ENCODE results near the gene SLC9A1.

The SLC9A1 gene

DNA sequence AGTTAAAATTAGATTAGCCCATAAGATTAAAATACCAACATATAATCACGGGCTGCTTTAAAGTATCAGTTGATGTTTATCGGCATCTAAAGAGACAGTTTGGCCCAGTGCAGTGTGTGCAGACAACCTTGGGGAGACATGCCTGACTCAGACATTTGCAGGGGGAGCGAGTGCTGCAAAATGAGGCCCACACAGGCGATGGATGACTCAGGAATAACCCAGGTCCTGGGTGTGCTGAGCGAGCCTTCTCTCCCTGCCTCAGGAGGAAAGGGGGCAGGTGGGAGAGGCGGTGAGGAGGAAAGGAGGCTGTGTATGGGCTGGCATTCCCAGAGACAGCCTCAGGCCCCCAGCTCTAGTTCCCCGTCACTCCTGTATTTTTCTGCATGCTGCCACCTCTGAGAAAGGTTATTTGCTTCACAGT is 9.0 kb downstream of the SLC9A1 start:
- Mint-ChIP-seq H3K9me3 (no peaks in the 10 kb centered on the region), H3K4me1 (ENCODE audit: low read depth) (peaks cover 21% of the 10 kb centered on the region), H3K4me3 (no peak overlapping the region), H3K36me3 (ENCODE audit: low read depth) (peaks cover 12% of the 10 kb centered on the region), H3K27me3 (ENCODE audit: low read depth) (no peaks in the 10 kb centered on the region), H3K27ac (no peak overlapping the region)
- DNase-seq (ENCODE audit: low spot score): no peak

- H3K27ac Mint-ChIP-seq: no peak overlapping the region
- H3K4me1 Mint-ChIP-seq (ENCODE audit: low read depth): peaks cover 18% of the 10 kb centered on the region
- no peak for DNase-seq (ENCODE audit: low spot score)
- no peaks in the 10 kb centered on the region for H3K9me3 Mint-ChIP-seq
- no peak overlapping the region for H3K4me3 Mint-ChIP-seq
- H3K27me3 Mint-ChIP-seq (ENCODE audit: low read depth): no peaks in the 10 kb centered on the region
- peaks cover 12% of the 10 kb centered on the region for H3K36me3 Mint-ChIP-seq (ENCODE audit: low read depth)
These were observed 9.8 kb downstream of the SLC9A1 start for GRCh38 chr1:27144920-27145661.

DNA sequence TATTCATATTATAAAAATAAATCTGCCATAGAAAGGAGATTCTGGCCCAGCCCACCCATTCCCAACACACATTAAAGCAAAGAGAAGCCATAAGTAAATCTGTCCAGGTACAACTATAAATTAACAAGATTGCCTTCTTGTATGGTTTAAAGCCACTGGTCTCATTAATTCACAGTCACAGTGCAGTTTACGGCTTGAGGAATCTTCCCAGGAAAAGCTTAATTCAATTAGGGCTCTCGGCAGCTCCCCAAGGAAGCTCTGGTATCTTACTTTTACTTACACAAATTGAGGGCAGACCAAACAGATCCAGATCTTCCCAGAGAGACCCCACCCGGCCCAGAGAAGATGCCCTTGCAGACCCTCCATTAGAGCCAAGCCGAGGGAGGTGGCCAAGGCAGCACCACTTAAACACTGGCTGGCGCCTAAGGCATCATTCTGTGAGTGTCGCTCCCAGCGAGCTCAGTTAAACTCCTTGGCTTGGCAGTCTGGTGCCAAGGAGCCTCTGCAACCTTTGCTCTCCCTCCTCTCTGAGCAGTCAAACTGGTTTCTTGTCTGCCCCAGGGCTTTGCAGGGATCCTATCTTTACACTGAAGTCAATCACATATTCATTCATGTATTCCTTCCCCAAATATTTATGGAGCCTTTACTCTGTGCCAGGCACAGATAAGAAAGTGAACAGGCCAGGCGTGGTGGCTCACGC is 10.7 kb downstream of the SLC9A1 start:
- Mint-ChIP-seq H3K36me3 (ENCODE audit: low read depth) (peaks cover 12% of the 10 kb centered on the region), H3K4me1 (ENCODE audit: low read depth) (peaks cover 15% of the 10 kb centered on the region), H3K9me3 (no peaks in the 10 kb centered on the region), H3K4me3 (no peak overlapping the region), H3K27ac (no peak overlapping the region), H3K27me3 (ENCODE audit: low read depth) (no peaks in the 10 kb centered on the region)
- DNase-seq (ENCODE audit: low spot score): no peak

DNA sequence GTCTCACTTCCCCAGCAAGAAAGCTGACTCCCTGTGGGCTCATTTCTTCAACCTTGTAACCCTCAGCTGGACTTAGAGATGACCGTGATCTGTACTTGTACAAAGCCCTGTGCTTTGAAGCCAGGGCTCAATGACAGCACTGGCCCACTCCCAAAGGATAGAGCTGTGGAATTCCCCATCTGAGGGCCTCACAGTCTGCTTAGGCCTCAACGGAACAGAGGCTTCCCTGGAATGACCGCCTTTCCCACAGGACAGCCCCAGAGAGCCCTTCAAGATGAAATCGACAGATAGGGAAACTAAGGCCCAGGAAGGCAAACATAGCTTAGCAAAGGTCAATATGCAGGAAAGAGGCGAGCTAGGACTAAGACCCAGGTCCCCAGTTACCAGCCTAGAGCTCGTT is 11.5 kb downstream of the SLC9A1 start:
- no peak for DNase-seq (ENCODE audit: low spot score)
- H3K4me3 Mint-ChIP-seq: no peak overlapping the region
- peaks cover 17% of the 10 kb centered on the region for H3K4me1 Mint-ChIP-seq (ENCODE audit: low read depth)
- peaks cover 12% of the 10 kb centered on the region for H3K36me3 Mint-ChIP-seq (ENCODE audit: low read depth)
- H3K27ac Mint-ChIP-seq: no peak overlapping the region
- H3K9me3 Mint-ChIP-seq: no peaks in the 10 kb centered on the region
- no peaks in the 10 kb centered on the region for H3K27me3 Mint-ChIP-seq (ENCODE audit: low read depth)

DNA sequence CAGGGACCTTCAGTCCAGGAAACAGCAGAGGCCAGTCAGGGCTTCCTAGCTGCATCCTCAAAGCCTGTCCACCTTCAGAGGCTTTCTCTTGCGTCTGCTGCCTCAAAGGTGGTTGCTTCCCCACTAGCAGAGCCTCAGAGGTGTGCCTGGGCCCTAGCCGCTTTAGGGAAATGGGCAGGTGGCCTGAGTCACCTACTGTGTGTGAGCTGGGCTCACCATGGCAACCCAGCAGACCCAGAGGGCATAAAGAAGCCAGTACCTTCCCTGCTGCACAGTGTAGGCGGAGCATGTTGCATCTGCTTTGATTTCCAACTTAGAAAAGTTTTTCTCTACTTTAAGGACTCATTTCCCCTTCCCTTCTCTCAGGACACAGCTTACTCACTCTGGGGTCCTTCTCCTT is 12.5 kb downstream of the SLC9A1 start:
- H3K4me1 Mint-ChIP-seq (ENCODE audit: low read depth): peaks cover 24% of the 10 kb centered on the region
- H3K27me3 Mint-ChIP-seq (ENCODE audit: low read depth): no peaks in the 10 kb centered on the region
- H3K4me3 Mint-ChIP-seq: no peak overlapping the region
- no peak for DNase-seq (ENCODE audit: low spot score)
- H3K36me3 Mint-ChIP-seq (ENCODE audit: low read depth): peaks cover 12% of the 10 kb centered on the region
- H3K27ac Mint-ChIP-seq: peak overlapping the region; percentile 3
- no peaks in the 10 kb centered on the region for H3K9me3 Mint-ChIP-seq

GRCh38 chr1:27141266-27142003 is 13.5 kb downstream of the SLC9A1 start:
- H3K36me3 Mint-ChIP-seq (ENCODE audit: low read depth): peaks cover 15% of the 10 kb centered on the region
- H3K27ac Mint-ChIP-seq: no peak overlapping the region
- no peaks in the 10 kb centered on the region for H3K9me3 Mint-ChIP-seq
- no peak overlapping the region for H3K4me3 Mint-ChIP-seq
- no peak for DNase-seq (ENCODE audit: low spot score)
- H3K27me3 Mint-ChIP-seq (ENCODE audit: low read depth): no peaks in the 10 kb centered on the region
- H3K4me1 Mint-ChIP-seq (ENCODE audit: low read depth): peaks cover 33% of the 10 kb centered on the region

DNA sequence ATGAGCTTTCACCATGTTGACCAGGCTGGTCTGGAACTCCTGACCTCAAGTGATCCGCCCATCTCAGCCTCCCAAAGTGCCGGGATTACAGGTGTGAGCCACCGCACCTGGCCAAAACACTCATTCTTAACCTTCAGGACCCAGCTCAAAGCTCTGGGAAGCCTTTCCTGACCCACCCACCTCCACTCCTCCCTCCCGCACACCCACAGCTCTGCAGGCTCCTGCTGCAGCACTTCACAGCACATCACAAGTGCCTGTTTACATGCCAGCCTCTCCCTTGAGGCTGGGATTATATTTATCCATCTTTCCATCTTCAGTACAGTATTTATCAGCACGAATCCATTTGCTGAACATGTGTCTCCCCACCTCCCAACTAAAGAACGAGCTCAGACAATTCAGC is 14.9 kb downstream of the SLC9A1 start:
- H3K9me3 Mint-ChIP-seq: no peaks in the 10 kb centered on the region
- H3K27ac Mint-ChIP-seq: no peak overlapping the region
- no peak overlapping the region for H3K4me3 Mint-ChIP-seq
- peaks cover 37% of the 10 kb centered on the region for H3K4me1 Mint-ChIP-seq (ENCODE audit: low read depth)
- DNase-seq (ENCODE audit: low spot score): no peak
- H3K27me3 Mint-ChIP-seq (ENCODE audit: low read depth): no peaks in the 10 kb centered on the region
- H3K36me3 Mint-ChIP-seq (ENCODE audit: low read depth): peaks cover 8% of the 10 kb centered on the region

DNA sequence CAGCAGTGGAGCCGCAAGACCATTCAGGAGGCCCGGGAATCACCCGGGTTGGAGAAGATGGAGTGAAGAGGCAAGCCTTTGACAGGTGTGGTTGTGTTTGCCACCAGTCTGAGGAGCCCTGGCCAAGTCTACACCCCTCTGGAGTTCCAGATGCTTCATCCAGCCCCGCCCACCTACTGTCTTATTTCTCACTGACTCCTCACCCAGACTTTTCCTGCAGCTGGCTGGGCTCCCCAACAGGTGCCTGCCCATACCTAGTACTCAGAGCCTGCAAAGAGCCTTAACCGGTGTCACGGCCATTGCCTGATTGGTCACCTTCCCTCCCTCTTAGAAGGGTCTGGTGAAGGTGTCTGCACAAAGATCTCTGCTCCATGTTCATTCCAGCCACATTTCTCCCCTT is 16.0 kb downstream of the SLC9A1 start:
- no peak for DNase-seq (ENCODE audit: low spot score)
- peaks cover 4% of the 10 kb centered on the region for H3K36me3 Mint-ChIP-seq (ENCODE audit: low read depth)
- H3K9me3 Mint-ChIP-seq: no peaks in the 10 kb centered on the region
- H3K4me1 Mint-ChIP-seq (ENCODE audit: low read depth): peaks cover 40% of the 10 kb centered on the region
- no peak overlapping the region for H3K4me3 Mint-ChIP-seq
- H3K27ac Mint-ChIP-seq: peak overlapping the region; percentile 99
- no peaks in the 10 kb centered on the region for H3K27me3 Mint-ChIP-seq (ENCODE audit: low read depth)

DNA sequence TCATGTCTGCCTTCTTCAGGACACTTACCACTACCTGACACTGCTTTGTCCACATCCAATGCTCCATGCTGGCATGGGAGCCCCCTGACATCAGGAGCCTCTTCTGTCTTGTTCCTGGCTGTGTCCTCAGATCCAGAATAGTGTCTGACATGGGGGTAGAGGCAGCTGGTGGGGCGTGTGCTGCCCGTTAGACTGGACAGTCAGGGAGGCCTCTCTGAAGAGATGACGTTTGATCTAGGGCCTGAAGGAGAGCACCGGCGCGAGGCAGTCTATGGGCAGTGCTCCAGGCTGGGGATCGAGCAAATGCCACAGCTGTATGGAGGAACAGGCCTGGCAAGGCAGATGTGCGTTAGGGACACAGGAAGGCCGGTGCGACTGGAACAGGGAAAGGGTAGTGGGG is 16.6 kb downstream of the SLC9A1 start:
- H3K9me3 Mint-ChIP-seq: no peaks in the 10 kb centered on the region
- H3K36me3 Mint-ChIP-seq (ENCODE audit: low read depth): peaks cover 4% of the 10 kb centered on the region
- H3K4me1 Mint-ChIP-seq (ENCODE audit: low read depth): peaks cover 39% of the 10 kb centered on the region
- no peak for DNase-seq (ENCODE audit: low spot score)
- no peak overlapping the region for H3K4me3 Mint-ChIP-seq
- H3K27me3 Mint-ChIP-seq (ENCODE audit: low read depth): no peaks in the 10 kb centered on the region
- peak overlapping the region; percentile 99 for H3K27ac Mint-ChIP-seq

- H3K4me3 Mint-ChIP-seq: peak overlapping the region; percentile 91
- H3K4me1 Mint-ChIP-seq (ENCODE audit: low read depth): peaks cover 32% of the 10 kb centered on the region
- DNase-seq (ENCODE audit: low spot score): no peak
These were observed 17.3 kb downstream of the SLC9A1 start for GRCh38 chr1:27137544-27138075.

GRCh38 chr1:27136998-27137542 is 17.9 kb downstream of the SLC9A1 start:
- Mint-ChIP-seq H3K4me3 (peak overlapping the region; percentile 91), H3K4me1 (ENCODE audit: low read depth) (peaks cover 32% of the 10 kb centered on the region), H3K36me3 (ENCODE audit: low read depth) (peaks cover 4% of the 10 kb centered on the region), H3K27me3 (ENCODE audit: low read depth) (no peaks in the 10 kb centered on the region), H3K9me3 (no peaks in the 10 kb centered on the region), H3K27ac (peak overlapping the region; percentile 99)
- peak; percentile 73 for DNase-seq (ENCODE audit: low spot score)

More at GRCh38 chr1:27137544-27138075, 17.3 kb downstream of the SLC9A1 start:
- Mint-ChIP-seq H3K9me3 (no peaks in the 10 kb centered on the region), H3K27ac (peak overlapping the region; percentile 99), H3K36me3 (ENCODE audit: low read depth) (peaks cover 4% of the 10 kb centered on the region), H3K27me3 (ENCODE audit: low read depth) (no peaks in the 10 kb centered on the region)

DNA sequence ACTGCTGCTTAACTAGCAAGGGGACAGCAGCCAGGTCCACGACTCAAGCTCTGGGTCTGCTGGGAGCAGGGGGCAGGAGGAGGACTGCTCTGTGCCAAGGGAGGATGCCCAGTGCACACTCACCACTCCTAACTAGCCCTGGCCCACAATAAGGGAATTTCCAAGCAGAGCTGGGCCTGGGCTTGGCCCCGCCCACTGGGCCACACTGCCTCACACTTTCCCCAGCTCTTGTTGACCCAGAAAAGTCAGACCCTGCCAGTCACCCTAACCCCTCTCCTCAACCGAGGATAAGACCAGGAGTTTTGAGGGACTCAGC is 18.7 kb downstream of the SLC9A1 start:
- peak; percentile 37 for DNase-seq (ENCODE audit: low spot score)
- no peaks in the 10 kb centered on the region for H3K27me3 Mint-ChIP-seq (ENCODE audit: low read depth)
- H3K4me3 Mint-ChIP-seq: peak overlapping the region; percentile 91
- no peaks in the 10 kb centered on the region for H3K9me3 Mint-ChIP-seq
- peak overlapping the region; percentile 99 for H3K27ac Mint-ChIP-seq
- H3K36me3 Mint-ChIP-seq (ENCODE audit: low read depth): peaks cover 4% of the 10 kb centered on the region
- H3K4me1 Mint-ChIP-seq (ENCODE audit: low read depth): peaks cover 32% of the 10 kb centered on the region

DNA sequence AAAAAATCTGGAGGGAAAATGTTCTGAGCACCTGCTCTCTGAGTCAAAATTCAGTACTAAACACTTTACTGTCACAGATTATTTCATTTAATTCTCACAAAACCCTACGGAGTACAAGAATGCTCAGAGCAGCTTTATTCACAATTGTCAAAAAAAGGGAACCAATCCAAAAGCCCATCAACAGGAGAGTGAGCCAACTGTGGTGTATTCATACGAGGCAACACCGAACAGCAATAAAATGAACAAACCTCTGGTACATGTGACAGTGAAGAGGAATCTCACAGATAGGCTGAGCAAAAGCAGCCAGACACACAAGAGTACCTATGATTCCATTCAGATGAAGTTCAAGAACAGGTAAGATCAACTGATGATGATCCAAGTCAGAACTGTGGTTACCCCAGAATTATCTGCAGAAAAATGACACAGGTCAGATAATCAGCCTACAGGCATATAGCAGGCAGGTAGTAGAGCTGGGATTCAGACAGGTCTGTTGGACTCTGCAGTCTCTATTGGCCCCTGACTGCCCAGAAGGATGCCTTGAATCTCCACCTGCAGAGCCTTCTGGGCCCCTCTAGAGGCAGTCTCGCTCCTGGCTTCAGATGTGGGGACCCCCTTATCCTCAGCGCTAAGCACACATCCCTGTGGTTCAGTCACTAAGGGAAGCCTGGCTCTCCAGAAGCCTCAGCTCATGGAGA is 19.2 kb downstream of the SLC9A1 start:
- H3K4me1 Mint-ChIP-seq (ENCODE audit: low read depth): peaks cover 32% of the 10 kb centered on the region
- no peak for DNase-seq (ENCODE audit: low spot score)
- peak overlapping the region; percentile 22 for H3K4me3 Mint-ChIP-seq
- peaks cover 4% of the 10 kb centered on the region for H3K36me3 Mint-ChIP-seq (ENCODE audit: low read depth)
- H3K27ac Mint-ChIP-seq: peak overlapping the region; percentile 99
- H3K9me3 Mint-ChIP-seq: no peaks in the 10 kb centered on the region
- no peaks in the 10 kb centered on the region for H3K27me3 Mint-ChIP-seq (ENCODE audit: low read depth)

All from T-helper 2 cell treated with Interferon-gamma antibody and Interleukin-4, amounts not matched to agents 5 μg/mL and 100 μg/mL, for 36 hours (primary cell).